Right lobe of liver (tissue), 4 donors: ENCODE results near the gene SLC24A3.

Source experiments
- POLR2A ChIP-seq: fragments of 450-650 bp; IDR thresholded peaks from one replicate; pipeline ENCODE4 v1.6.1; 2017; ENCODE audit warnings: antibody characterized with exemption, mild to moderate bottlenecking
- TF ChIP-seq, protein P1 (sequence below), 4 donors: fragments of 200-600 bp in 3 of 4; fragments of 450-650 bp in 1 of 4; IDR thresholded peaks; one replicate each; pipeline versions ENCODE4 v1.5.1 to v1.8.0; 2016 to 2022; ENCODE audit warnings: antibody characterized with exemption in 4 of 4, mild to moderate bottlenecking in 2 of 4
- donor health status: DM: no; HTN: no; CAD: no.
- donor health status: DM: no; HTN: no; CAD: no.
- donor health status: DM: no; HTN: yes; CAD: no.

GRCh38 chr20:19723813-19724430 lies 511.5 kb downstream of the SLC24A3 start:
- TF ChIP-seq, protein P1, sequence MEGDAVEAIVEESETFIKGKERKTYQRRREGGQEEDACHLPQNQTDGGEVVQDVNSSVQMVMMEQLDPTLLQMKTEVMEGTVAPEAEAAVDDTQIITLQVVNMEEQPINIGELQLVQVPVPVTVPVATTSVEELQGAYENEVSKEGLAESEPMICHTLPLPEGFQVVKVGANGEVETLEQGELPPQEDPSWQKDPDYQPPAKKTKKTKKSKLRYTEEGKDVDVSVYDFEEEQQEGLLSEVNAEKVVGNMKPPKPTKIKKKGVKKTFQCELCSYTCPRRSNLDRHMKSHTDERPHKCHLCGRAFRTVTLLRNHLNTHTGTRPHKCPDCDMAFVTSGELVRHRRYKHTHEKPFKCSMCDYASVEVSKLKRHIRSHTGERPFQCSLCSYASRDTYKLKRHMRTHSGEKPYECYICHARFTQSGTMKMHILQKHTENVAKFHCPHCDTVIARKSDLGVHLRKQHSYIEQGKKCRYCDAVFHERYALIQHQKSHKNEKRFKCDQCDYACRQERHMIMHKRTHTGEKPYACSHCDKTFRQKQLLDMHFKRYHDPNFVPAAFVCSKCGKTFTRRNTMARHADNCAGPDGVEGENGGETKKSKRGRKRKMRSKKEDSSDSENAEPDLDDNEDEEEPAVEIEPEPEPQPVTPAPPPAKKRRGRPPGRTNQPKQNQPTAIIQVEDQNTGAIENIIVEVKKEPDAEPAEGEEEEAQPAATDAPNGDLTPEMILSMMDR (IDR thresholded peaks at IDR 0.05): no peak
- no peak for TF ChIP-seq POLR2A
